AG04449 (cell line): ENCODE results near the gene ZC2HC1B.

ENCODE experiments used
- CTCF ChIA-PET: fragments of 350-600 bp; formaldehyde crosslinking; extraction: SDS; loops from one replicate; lab custom pipeline; 2021; ENCODE audit warnings: antibody characterized with exemption; lab: Yijun Ruan, JAX
- POLR2A ChIA-PET: fragments of 400-600, 350-600 bp; formaldehyde crosslinking; extraction: SDS; loops from one replicate; lab custom pipeline; 2020; ENCODE audit warnings: antibody characterized with exemption, inconsistent platforms; lab: Yijun Ruan, JAX
- DNase-seq: peaks from one replicate; pipeline ENCODE4 v3.0.0-alpha.2; 2010; ENCODE audit warnings: low read depth, low spot score
- H3K4me3 ChIP-seq: 2 replicates; pipeline ENCODE4 v1.5.1; 2011; ENCODE audit warnings: low read depth, mild to moderate bottlenecking, control low read depth, low read length
- TF ChIP-seq, protein P1 (sequence below): IDR thresholded peaks from one replicate; pipeline ENCODE4 v1.5.1; 2011; ENCODE audit warnings: mild to moderate bottlenecking, moderate library complexity, low read length, control low read depth, inconsistent platforms; ENCODE audit not compliant: insufficient read depth; ENCODE audit errors: missing control alignments

ZC2HC1B gene

DNA sequence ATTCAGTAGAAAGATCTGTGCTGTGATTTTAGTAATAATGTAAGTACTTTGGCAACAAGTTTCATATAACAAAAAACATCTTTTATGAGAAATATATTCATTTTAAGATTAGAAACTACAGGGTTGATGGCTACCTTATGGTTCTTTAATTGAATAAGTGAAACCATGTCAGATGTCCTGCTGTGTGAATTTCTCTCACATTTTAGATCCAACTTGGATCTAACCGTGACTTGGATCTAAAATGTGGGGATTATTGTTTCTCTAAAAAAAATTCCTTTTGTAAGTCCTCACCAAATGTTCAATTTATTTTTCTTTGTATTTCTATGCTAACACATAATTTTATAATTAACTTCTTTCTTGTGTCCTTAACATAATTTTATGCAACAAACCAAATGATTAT lies 30.4 kb downstream of the ZC2HC1B start:
- no peak overlapping the region for H3K4me3 ChIP-seq
- POLR2A ChIA-PET: no interaction called here
- TF ChIP-seq, protein P1, sequence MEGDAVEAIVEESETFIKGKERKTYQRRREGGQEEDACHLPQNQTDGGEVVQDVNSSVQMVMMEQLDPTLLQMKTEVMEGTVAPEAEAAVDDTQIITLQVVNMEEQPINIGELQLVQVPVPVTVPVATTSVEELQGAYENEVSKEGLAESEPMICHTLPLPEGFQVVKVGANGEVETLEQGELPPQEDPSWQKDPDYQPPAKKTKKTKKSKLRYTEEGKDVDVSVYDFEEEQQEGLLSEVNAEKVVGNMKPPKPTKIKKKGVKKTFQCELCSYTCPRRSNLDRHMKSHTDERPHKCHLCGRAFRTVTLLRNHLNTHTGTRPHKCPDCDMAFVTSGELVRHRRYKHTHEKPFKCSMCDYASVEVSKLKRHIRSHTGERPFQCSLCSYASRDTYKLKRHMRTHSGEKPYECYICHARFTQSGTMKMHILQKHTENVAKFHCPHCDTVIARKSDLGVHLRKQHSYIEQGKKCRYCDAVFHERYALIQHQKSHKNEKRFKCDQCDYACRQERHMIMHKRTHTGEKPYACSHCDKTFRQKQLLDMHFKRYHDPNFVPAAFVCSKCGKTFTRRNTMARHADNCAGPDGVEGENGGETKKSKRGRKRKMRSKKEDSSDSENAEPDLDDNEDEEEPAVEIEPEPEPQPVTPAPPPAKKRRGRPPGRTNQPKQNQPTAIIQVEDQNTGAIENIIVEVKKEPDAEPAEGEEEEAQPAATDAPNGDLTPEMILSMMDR: no peak
- DNase-seq: no peak
- CTCF ChIA-PET: no interaction called here

DNA sequence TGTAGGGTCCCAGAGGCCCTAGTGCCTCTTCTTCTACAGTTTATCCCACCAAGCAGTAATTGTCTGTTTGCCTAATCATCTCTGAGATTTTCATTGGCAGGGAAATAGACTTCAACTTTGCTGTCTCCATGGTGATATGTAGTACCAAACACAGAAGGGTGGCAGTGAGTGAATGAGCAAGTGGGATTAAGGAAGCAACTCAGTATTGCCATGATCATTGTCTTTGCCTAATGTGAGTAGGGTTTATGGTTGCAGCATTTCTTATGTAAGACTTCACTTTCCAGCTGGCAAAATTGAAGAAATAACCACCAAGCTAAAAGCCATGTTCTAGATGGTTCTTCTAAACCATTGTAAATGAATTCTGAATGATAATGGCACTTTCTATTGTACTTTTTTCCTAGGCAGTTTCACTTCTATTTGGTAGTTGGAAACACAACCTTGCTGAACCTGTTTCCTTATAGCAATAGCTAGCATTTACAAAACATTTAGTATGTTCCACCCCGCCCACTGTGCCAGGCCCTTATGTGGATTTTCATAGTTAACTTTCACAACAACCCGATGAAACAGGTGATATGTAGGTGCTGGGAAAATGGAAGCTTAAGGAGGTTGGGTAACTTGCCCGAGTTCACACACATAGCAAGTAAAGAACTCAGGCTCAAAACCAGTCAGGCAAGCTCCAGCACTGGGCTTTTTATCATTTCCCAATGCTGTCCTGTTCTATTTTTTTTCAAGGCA lies 32.0 kb downstream of the ZC2HC1B start:
- no peak for DNase-seq
- TF ChIP-seq, protein P1: no peak
- no peak overlapping the region for H3K4me3 ChIP-seq
- ChIA-PET CTCF (no interaction called here), POLR2A (no interaction called here)

DNA sequence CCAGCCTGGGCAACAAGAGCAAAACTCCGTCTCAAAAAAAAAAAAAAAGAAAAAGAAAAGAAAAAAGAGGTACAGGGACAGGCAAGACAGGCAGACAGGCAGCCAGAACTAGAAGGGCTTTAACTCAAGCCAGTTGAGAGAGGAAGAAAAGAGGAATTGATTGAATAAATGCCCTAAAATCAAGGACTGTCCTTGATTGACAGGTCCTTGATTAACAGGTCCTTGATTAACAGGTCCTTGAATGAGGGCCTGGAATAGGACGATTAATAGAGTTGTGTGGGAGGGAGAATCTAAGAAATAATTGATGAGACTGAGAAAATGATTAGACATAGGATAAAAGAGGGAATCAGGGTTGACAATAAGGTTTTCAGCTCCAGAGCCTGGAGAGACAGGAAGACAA lies 36.1 kb downstream of the ZC2HC1B start:
- ChIA-PET CTCF (no interaction called here), POLR2A (no interaction called here)
- H3K4me3 ChIP-seq: no peak overlapping the region
- no peak for DNase-seq
- TF ChIP-seq, protein P1: no peak

DNA sequence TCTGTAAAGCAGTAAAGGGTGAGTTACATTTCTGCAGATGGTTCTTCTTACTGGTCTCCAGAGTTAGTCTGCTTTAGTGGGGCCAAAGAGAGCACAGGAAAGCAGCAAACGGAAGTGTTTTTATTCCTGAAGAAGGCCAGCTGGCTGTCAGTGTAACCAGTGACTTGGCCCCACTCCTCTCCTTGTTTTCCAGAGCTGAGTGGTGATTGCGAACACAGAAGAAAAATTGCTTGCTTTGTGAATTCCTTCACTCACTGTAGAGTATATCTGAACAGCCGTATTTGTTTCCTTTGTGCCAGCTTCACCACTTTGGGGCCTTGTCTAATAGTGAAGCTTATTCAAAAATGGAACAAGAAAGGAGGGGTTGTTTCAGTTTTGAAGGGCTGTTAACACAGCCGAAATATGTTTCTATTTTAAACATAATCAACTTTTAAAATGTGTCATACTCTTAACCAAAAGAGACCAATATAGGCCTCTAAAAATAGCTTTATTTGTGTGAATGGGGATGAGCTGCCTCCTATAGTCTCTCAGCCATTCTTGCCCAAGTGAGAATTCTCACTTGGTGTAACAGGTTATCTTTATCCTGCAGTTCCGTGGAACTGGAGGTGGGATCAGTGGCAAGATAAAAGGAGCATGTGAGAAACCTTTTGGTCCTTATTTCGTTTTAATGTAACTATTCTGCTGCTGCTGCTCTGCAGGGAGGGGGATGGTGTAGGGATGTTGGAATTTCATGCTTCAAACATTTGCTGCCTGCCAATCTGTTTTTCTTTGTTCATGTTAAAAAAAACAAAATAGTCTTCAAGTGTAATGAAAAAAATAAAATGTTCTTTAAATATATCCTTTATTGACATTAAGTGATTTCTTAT lies 37.8 kb downstream of the ZC2HC1B start:
- DNase-seq: no peak
- ChIA-PET POLR2A (interaction anchor here (1.1 kb wide), 1 partner anchor 59 kb away, joined by 4 read pairs; the partner anchor contains the start of gene LTV1), CTCF (interaction anchor here (1.0 kb wide), 1 partner anchor 24 kb away, joined by 3 read pairs; no protein-coding TSS in a partner anchor)
- TF ChIP-seq, protein P1: no peak
- no peak overlapping the region for H3K4me3 ChIP-seq

DNA sequence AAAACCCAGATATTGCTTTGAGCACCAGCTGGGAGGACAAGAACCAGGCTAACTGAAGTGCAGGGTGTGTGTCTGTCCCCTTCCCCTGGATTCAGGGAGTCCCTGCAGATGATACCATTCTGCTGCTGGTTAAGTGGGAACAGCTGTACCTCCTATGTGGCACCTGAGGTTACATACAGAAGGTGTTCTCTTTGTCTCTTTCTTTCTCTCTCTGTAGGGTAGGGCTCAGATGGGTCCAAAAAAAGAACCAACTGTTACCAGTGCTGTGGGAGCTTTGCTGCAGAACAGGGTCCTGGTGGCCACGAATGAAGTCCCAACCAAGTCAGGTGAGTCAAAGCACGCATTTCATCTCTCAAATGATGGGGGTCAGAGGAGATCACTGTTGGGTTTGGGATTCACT lies 38.6 kb downstream of the ZC2HC1B start:
- no peak overlapping the region for H3K4me3 ChIP-seq
- ChIA-PET POLR2A (interaction anchor here (1.1 kb wide), 1 partner anchor 60 kb away, joined by 4 read pairs; the partner anchor contains the start of gene LTV1), CTCF (interaction anchor here (1.0 kb wide), 1 partner anchor 24 kb away, joined by 3 read pairs; no protein-coding TSS in a partner anchor)
- TF ChIP-seq, protein P1: no peak
- no peak for DNase-seq

DNA sequence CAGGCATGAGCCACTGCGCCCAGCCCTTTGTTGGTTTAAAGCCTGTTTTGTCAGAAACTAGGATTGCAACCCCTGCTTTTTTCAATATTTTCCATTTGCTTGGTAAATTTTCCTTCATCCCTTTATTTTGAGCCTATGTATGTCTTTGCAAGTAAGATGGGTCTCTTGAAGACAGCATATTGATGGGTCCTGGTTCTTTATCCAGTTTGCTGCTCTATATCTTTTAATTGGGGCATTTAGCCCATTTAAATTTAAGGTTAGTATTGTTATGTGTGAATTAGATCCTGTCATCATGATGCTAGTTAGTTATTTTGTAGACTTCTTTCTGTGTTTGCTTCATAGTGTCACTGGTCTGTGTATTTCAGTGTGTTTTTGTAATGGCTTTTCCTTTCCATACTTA lies 46.8 kb downstream of the ZC2HC1B start:
- no peak overlapping the region for H3K4me3 ChIP-seq
- POLR2A ChIA-PET: no interaction called here
- TF ChIP-seq, protein P1: no peak
- CTCF ChIA-PET: no interaction called here
- DNase-seq: no peak
